GM23338 (cell line): ENCODE data around the gene F2RL3. TPM values are rescaled to one million over a fixed set of nuclear protein-coding genes. Genes with fewer than 3 reads are reported as not detected.

Source experiments
- ATAC-seq: fragments of 200-7000 bp; cut with Tn5 transposase; 3 replicates; pipeline ENCODE4 v1.9.1; 2020
- DNase-seq: peaks from one replicate; pipeline ENCODE4 v3.0.0-alpha.2; 2015; ENCODE audit warnings: low spot score
- H2AFZ ChIP-seq: fragments of 200-600 bp; sonication (generic); 2 replicates; pipeline ENCODE4 v1.8.0; 2016; ENCODE audit warnings: antibody characterized with exemption, mild to moderate bottlenecking, moderate library complexity
- H3F3A ChIP-seq: fragments of 200-600 bp; sonication (generic); replicated peaks from 2 replicates; pipeline ENCODE4 v1.8.0; 2017; ENCODE audit warnings: antibody characterized with exemption, mixed run types, low read depth
- H3K27ac ChIP-seq: fragments of 200-600 bp; sonication (generic); 2 replicates; pipeline ENCODE4 v1.6.1; 2016; ENCODE audit warnings: low read depth
- H3K27me3 ChIP-seq: fragments of 200-600 bp; sonication (generic); 2 replicates; pipeline ENCODE4 v1.8.0; 2016; ENCODE audit warnings: mild to moderate bottlenecking, mixed run types, moderate library complexity; ENCODE audit not compliant: insufficient read depth
- H3K36me3 ChIP-seq: fragments of 200-600 bp; sonication (generic); 2 replicates; pipeline ENCODE4 v1.8.0; 2016; ENCODE audit warnings: mild to moderate bottlenecking; ENCODE audit not compliant: insufficient read depth
- H3K4me1 ChIP-seq: fragments of 200-600 bp; sonication (generic); 2 replicates; pipeline ENCODE4 v1.8.0; 2016; ENCODE audit warnings: mild to moderate bottlenecking, moderate library complexity; ENCODE audit not compliant: insufficient read depth
- H3K4me2 ChIP-seq: fragments of 200-600 bp; sonication (generic); 2 replicates; pipeline ENCODE4 v1.7.1; 2017; ENCODE audit warnings: mixed run types
- H3K4me3 ChIP-seq: fragments of 200-600 bp; sonication (generic); 2 replicates; pipeline ENCODE4 v1.6.1; 2016; ENCODE audit warnings: mixed run types
- H3K79me2 ChIP-seq: fragments of 200-600 bp; sonication (generic); replicated peaks from 2 replicates; pipeline ENCODE4 v1.8.0; 2017; ENCODE audit warnings: mild to moderate bottlenecking; ENCODE audit not compliant: insufficient read depth
- H3K9me2 ChIP-seq: fragments of 200-600 bp; sonication (generic); 2 replicates; pipeline ENCODE4 v1.8.0; 2017; ENCODE audit not compliant: insufficient read depth
- H4K20me1 ChIP-seq: fragments of 200-600 bp; sonication (generic); replicated peaks from 2 replicates; pipeline ENCODE4 v1.8.0; 2017; ENCODE audit warnings: mild to moderate bottlenecking; ENCODE audit not compliant: insufficient read depth
- H3K27ac Mint-ChIP-seq: 2 replicates; pipeline ENCODE4 v1.8.0; 2020; ENCODE audit warnings: inconsistent platforms, mild to moderate bottlenecking, moderate library complexity, mixed read lengths
- H3K27me3 Mint-ChIP-seq: 3 replicates; pipeline ENCODE4 v1.8.0; 2022; ENCODE audit warnings: low read depth, mild to moderate bottlenecking, moderate library complexity, mixed read lengths, inconsistent platforms; ENCODE audit not compliant: insufficient read depth, poor library complexity
- H3K36me3 Mint-ChIP-seq: 3 replicates; pipeline ENCODE4 v1.8.0; 2021; ENCODE audit warnings: low read depth, mild to moderate bottlenecking, inconsistent platforms, moderate library complexity, mixed read lengths
- H3K4me1 Mint-ChIP-seq: 3 replicates; pipeline ENCODE4 v1.8.0; 2020; ENCODE audit warnings: mild to moderate bottlenecking, inconsistent platforms, mixed read lengths
- H3K4me3 Mint-ChIP-seq: 3 replicates; pipeline ENCODE4 v1.8.0; 2021; ENCODE audit warnings: moderate library complexity, mild to moderate bottlenecking, inconsistent platforms, mixed read lengths
- H3K9me3 Mint-ChIP-seq: 3 replicates; pipeline ENCODE4 v1.8.0; 2020; ENCODE audit warnings: moderate library complexity, mild to moderate bottlenecking, inconsistent platforms, mixed read lengths
- CREB1 ChIP-seq: fragments of 250-450 bp; sonication (Bioruptor Pico); IDR thresholded peaks from 2 replicates; pipeline ENCODE4 v1.5.0; 2020; ENCODE audit warnings: low read depth, mild to moderate bottlenecking, moderate library complexity
- CTCF ChIP-seq, 2 experiments: fragments of 200-600 bp in 1 of 2; sonication (generic) in 1 of 2; conservative IDR thresholded peaks; 2 replicates each; pipeline versions ENCODE4 v1.5.1 to v1.6.1; 2016 to 2017; ENCODE audit warnings: antibody characterized with exemption in 2 of 2, low read depth in 2 of 2, mild to moderate bottlenecking in 2 of 2, moderate library complexity in 1 of 2
- EZH2 ChIP-seq: fragments of 200-600 bp; sonication (generic); IDR thresholded peaks from one replicate; pipeline ENCODE4 v1.8.0; 2017; ENCODE audit warnings: antibody characterized with exemption, mild to moderate bottlenecking, low read depth; ENCODE audit not compliant: unreplicated experiment
- EZH2phosphoT487 ChIP-seq: fragments of 200-600 bp; sonication (generic); IDR thresholded peaks from one replicate; pipeline ENCODE4 v1.8.1; 2018; ENCODE audit warnings: antibody characterized with exemption; ENCODE audit not compliant: unreplicated experiment
- JUNB ChIP-seq: IDR thresholded peaks from one replicate; pipeline ENCODE4 v1.6.1; 2016; ENCODE audit warnings: antibody characterized with exemption; ENCODE audit not compliant: unreplicated experiment
- NANOG ChIP-seq: IDR thresholded peaks from 2 replicates; pipeline ENCODE4 v1.6.1; 2016; ENCODE audit warnings: antibody characterized with exemption, borderline replicate concordance
- POLR2AphosphoS5 ChIP-seq: IDR thresholded peaks from 2 replicates; pipeline ENCODE4 v1.6.1; 2016; ENCODE audit warnings: antibody characterized with exemption, low read depth
- STAT1 ChIP-seq: IDR thresholded peaks from one replicate; pipeline ENCODE4 v1.6.1; 2016; ENCODE audit warnings: antibody characterized with exemption; ENCODE audit not compliant: unreplicated experiment
- ZNF114 ChIP-seq: fragments of 250-450 bp; sonication (Bioruptor Pico); IDR thresholded peaks from 2 replicates; pipeline ENCODE4 v1.5.0; 2020; ENCODE audit warnings: mild to moderate bottlenecking, moderate library complexity
- ZNF331 ChIP-seq: fragments of 250-450 bp; sonication (Bioruptor Pico); IDR thresholded peaks from 2 replicates; pipeline ENCODE4 v1.5.0; 2020; ENCODE audit warnings: low read depth, mild to moderate bottlenecking, moderate library complexity
- polyA plus RNA-seq: library from polyadenylated mRNA; unstranded; fragments of >200 nt; fragmentation: Nextera tagmentation; extraction: Ambion mirVana; gene quantifications from 2 replicates; pipeline ENCODE4 v1.2.1, GENCODE V29; 2016
- total RNA-seq: library from RNA; depleted of rRNA; stranded (reverse); fragments of >200 nt; shearing (Covaris generic); gene quantifications from 2 replicates; pipeline ENCODE4 v1.2.3, GENCODE V29; 2014
- TF ChIP-seq, protein P1 (sequence below): IDR thresholded peaks from one replicate; pipeline ENCODE4 v1.6.1; 2018; ENCODE audit warnings: antibody characterized with exemption; ENCODE audit not compliant: unreplicated experiment
- TF ChIP-seq, protein P2 (sequence below): IDR thresholded peaks from 2 replicates; pipeline ENCODE4 v1.6.1; 2016; ENCODE audit warnings: antibody characterized with exemption

F2RL3 gene
- total and polyA plus RNA-seq, 2 experiments from 2014 or later: not detected

- peaks cover 10% of the 10 kb centered on the region; the same call in 1 of the 3 replicates for H3K4me1 Mint-ChIP-seq
- no peak overlapping the region for H3K4me3 ChIP-seq
- TF ChIP-seq ZNF114 (CRISPR knock-in tag) (no peak), POLR2AphosphoS5 (no peak), NANOG (no peak)
- TF ChIP-seq, protein P1, sequence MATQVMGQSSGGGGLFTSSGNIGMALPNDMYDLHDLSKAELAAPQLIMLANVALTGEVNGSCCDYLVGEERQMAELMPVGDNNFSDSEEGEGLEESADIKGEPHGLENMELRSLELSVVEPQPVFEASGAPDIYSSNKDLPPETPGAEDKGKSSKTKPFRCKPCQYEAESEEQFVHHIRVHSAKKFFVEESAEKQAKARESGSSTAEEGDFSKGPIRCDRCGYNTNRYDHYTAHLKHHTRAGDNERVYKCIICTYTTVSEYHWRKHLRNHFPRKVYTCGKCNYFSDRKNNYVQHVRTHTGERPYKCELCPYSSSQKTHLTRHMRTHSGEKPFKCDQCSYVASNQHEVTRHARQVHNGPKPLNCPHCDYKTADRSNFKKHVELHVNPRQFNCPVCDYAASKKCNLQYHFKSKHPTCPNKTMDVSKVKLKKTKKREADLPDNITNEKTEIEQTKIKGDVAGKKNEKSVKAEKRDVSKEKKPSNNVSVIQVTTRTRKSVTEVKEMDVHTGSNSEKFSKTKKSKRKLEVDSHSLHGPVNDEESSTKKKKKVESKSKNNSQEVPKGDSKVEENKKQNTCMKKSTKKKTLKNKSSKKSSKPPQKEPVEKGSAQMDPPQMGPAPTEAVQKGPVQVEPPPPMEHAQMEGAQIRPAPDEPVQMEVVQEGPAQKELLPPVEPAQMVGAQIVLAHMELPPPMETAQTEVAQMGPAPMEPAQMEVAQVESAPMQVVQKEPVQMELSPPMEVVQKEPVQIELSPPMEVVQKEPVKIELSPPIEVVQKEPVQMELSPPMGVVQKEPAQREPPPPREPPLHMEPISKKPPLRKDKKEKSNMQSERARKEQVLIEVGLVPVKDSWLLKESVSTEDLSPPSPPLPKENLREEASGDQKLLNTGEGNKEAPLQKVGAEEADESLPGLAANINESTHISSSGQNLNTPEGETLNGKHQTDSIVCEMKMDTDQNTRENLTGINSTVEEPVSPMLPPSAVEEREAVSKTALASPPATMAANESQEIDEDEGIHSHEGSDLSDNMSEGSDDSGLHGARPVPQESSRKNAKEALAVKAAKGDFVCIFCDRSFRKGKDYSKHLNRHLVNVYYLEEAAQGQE: no peak
- H4K20me1 ChIP-seq: peaks cover 30% of the 10 kb centered on the region
- H3K79me2 ChIP-seq: peaks cover 18% of the 10 kb centered on the region
- H3K27ac ChIP-seq: no peak overlapping the region
- H3K4me3 Mint-ChIP-seq: no peak overlapping the region
- ATAC-seq (no peak), DNase-seq (no peak)
- H3K27me3 Mint-ChIP-seq: peaks cover 13% of the 10 kb centered on the region
- no peak overlapping the region for H3K27ac Mint-ChIP-seq
- no peaks in the 10 kb centered on the region for H3K9me3 Mint-ChIP-seq
- no peaks in the 10 kb centered on the region for H3F3A ChIP-seq
- no peak overlapping the region for H2AFZ ChIP-seq
- H3K4me1 ChIP-seq: no peaks in the 10 kb centered on the region
- peaks cover 73% of the 10 kb centered on the region for H3K36me3 Mint-ChIP-seq
- H3K27me3 ChIP-seq: no peaks in the 10 kb centered on the region
- H3K9me2 ChIP-seq: no peaks in the 10 kb centered on the region
- H3K4me2 ChIP-seq: no peak overlapping the region
- peaks cover 35% of the 10 kb centered on the region for H3K36me3 ChIP-seq
Observed at GRCh38 chr19:16841391-16841926, 47.3 kb upstream of the F2RL3 start.

- no peak overlapping the region for H3K27ac Mint-ChIP-seq
- H3K4me3 Mint-ChIP-seq: no peak overlapping the region
- Histone ChIP-seq H3K79me2 (0 out of 2 replicates have a peak, but pooled peaks cover 11% of the 10 kb centered on the region), H3K27ac (no peak overlapping the region), H3K4me3 (no peak overlapping the region), H2AFZ (no peak overlapping the region), H3K36me3 (peaks cover 49% of the 10 kb centered on the region), H3K27me3 (no peaks in the 10 kb centered on the region), H3F3A (no peaks in the 10 kb centered on the region), H3K4me1 (no peaks in the 10 kb centered on the region), H3K4me2 (no peak overlapping the region), H4K20me1 (peaks cover 27% of the 10 kb centered on the region), H3K9me2 (no peaks in the 10 kb centered on the region)
- H3K27me3 Mint-ChIP-seq: peaks cover 9% of the 10 kb centered on the region
- peaks cover 80% of the 10 kb centered on the region for H3K36me3 Mint-ChIP-seq
- no peaks in the 10 kb centered on the region for H3K9me3 Mint-ChIP-seq
- DNase-seq: no peak
- H3K4me1 Mint-ChIP-seq: peaks cover 10% of the 10 kb centered on the region; the same call in 1 of the 3 replicates
- no peak for TF ChIP-seq ZNF114 (CRISPR knock-in tag)
- no peak for TF ChIP-seq EZH2phosphoT487
- no peak for TF ChIP-seq STAT1
- TF ChIP-seq, protein P1: no peak
- TF ChIP-seq ZNF331 (CRISPR knock-in tag): no peak
- TF ChIP-seq EZH2: no peak
- TF ChIP-seq POLR2AphosphoS5: no peak
- TF ChIP-seq NANOG: no peak
- no peak for TF ChIP-seq CTCF (conservative IDR thresholded peaks at IDR 0.05; ENCODE audit: low read depth in 2 of 2)
- no peak for TF ChIP-seq JUNB
- no peak for TF ChIP-seq CREB1
- TF ChIP-seq, protein P2, sequence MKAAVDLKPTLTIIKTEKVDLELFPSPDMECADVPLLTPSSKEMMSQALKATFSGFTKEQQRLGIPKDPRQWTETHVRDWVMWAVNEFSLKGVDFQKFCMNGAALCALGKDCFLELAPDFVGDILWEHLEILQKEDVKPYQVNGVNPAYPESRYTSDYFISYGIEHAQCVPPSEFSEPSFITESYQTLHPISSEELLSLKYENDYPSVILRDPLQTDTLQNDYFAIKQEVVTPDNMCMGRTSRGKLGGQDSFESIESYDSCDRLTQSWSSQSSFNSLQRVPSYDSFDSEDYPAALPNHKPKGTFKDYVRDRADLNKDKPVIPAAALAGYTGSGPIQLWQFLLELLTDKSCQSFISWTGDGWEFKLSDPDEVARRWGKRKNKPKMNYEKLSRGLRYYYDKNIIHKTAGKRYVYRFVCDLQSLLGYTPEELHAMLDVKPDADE: no peak
- ATAC-seq: no peak
Observed at GRCh38 chr19:16846901-16847300, 41.9 kb upstream of the F2RL3 start.
